Measurements from ENCODE around the gene NLRP1. TPM values are rescaled to one million over a fixed set of nuclear protein-coding genes. Genes with fewer than 3 reads are reported as not detected.

NLRP1 gene
- total RNA-seq, 2 experiments from 2014 or later, result 18.7 to 24.6 TPM

Other genes starting within 250 kb of the NLRP1 start
- gene NUP88, start 164.8 kb downstream of the NLRP1 start, total RNA-seq (2014; rRNA removed; shearing (Covaris generic)), result 214 and 238 TPM in 2 replicates
- 262 and 267 TPM in 2 replicates for gene NUP88, start 164.8 kb downstream of the NLRP1 start, total RNA-seq (2022)
- gene RPAIN, start 164.3 kb downstream of the NLRP1 start, total RNA-seq (2014; rRNA removed; shearing (Covaris generic)), result 86.3 and 99.6 TPM in 2 replicates
- gene RPAIN, start 164.3 kb downstream of the NLRP1 start, total RNA-seq (2022), result 88.9 and 108 TPM in 2 replicates
- 257 and 260 TPM in 2 replicates for gene C1QBP, start 145.4 kb downstream of the NLRP1 start, total RNA-seq (2014; rRNA removed; shearing (Covaris generic))
- gene C1QBP, start 145.4 kb downstream of the NLRP1 start, total RNA-seq (2022), result 264 and 322 TPM in 2 replicates
- 19.1 and 24.0 TPM in 2 replicates for gene DHX33, start 115.5 kb downstream of the NLRP1 start, total RNA-seq (2014; rRNA removed; shearing (Covaris generic))
- gene DHX33, start 115.5 kb downstream of the NLRP1 start, total RNA-seq (2022), result 35.2 and 38.4 TPM in 2 replicates
- 25.8 and 28.1 TPM in 2 replicates for gene DERL2, start 98.3 kb downstream of the NLRP1 start, total RNA-seq (2014; rRNA removed; shearing (Covaris generic))
- gene DERL2, start 98.3 kb downstream of the NLRP1 start, total RNA-seq (2022), result 56.3 and 56.9 TPM in 2 replicates
- gene MIS12, start 97.9 kb downstream of the NLRP1 start, total RNA-seq (2014; rRNA removed; shearing (Covaris generic)), result 21.0 and 26.4 TPM in 2 replicates
- 35.0 and 36.3 TPM in 2 replicates for gene MIS12, start 97.9 kb downstream of the NLRP1 start, total RNA-seq (2022)

Measured in OCI-LY7 (cell line).